Upper lobe of left lung (tissue), 6 donors: ENCODE results near the gene KCNJ15. TPM values are rescaled to one million over a fixed set of nuclear protein-coding genes. Genes with fewer than 3 reads are reported as not detected.
A peak's percentile ranks its signal among the peaks of the same experiment; 100 is the strongest.

ENCODE experiments used
- ATAC-seq, 2 donors: fragments of 200-7000 bp; cut with Tn5 transposase; one replicate each; pipeline ENCODE4 v1.9.1; 2022; ENCODE audit warnings: mild to moderate bottlenecking in 2 of 2, moderate library complexity in 2 of 2; ENCODE audit not compliant: low FRiP score in 2 of 2
- DNase-seq, 2 donors: peaks; one replicate each; pipeline ENCODE4 v3.0.0-alpha.2; 2019 to 2020
- H3K27ac ChIP-seq, 4 donors: fragments of 200-600 bp; sonication (generic); one replicate each; pipeline ENCODE4 v1.5.1; 2016 to 2019
- H3K27me3 ChIP-seq, 4 donors: fragments of 200-600 bp; sonication (generic); one replicate each; pipeline ENCODE4 v1.5.1; 2017 to 2019
- H3K36me3 ChIP-seq, 4 donors: fragments of 200-600 bp; sonication (generic); one replicate each; pipeline ENCODE4 v1.5.1; 2016 to 2019
- H3K4me1 ChIP-seq, 4 donors: fragments of 200-600 bp; sonication (generic); one replicate each; pipeline ENCODE4 v1.5.1; 2018 to 2019
- H3K4me3 ChIP-seq, 4 donors: fragments of 200-600 bp; sonication (generic); one replicate each; pipeline ENCODE4 v1.5.1; 2017 to 2019; ENCODE audit warnings: mild to moderate bottlenecking in 2 of 4, moderate library complexity in 1 of 4
- H3K9me3 ChIP-seq, 4 donors: fragments of 200-600 bp; sonication (generic); one replicate each; pipeline ENCODE4 v1.5.1; 2018 to 2019
- CTCF ChIP-seq, 6 experiments: fragments of 450-650 bp in 4 of 6; fragments of 200-600 bp in 2 of 6; sonication (generic) in 2 of 6; IDR thresholded peaks; one replicate each; pipeline ENCODE4 v1.5.1; 2016 to 2019; ENCODE audit warnings: antibody characterized with exemption in 6 of 6
- EP300 ChIP-seq, 4 donors: sonication (generic); formaldehyde crosslinking; IDR thresholded peaks; one replicate each; pipeline ENCODE4 v1.5.1; 2017; ENCODE audit warnings: antibody characterized with exemption in 4 of 4, control low read depth in 2 of 4
- POLR2A ChIP-seq, 4 donors: fragments of 450-650 bp; IDR thresholded peaks; one replicate each; pipeline ENCODE4 v1.5.1; 2016 to 2017; ENCODE audit warnings: antibody characterized with exemption in 4 of 4, mild to moderate bottlenecking in 2 of 4
- POLR2AphosphoS5 ChIP-seq, 2 donors: sonication (generic); formaldehyde crosslinking; IDR thresholded peaks; one replicate each; pipeline ENCODE4 v1.5.1; 2017; ENCODE audit warnings: antibody characterized with exemption in 2 of 2
- WGBS, 2 donors: methylation state at CpG; one replicate each; pipeline ENCODE4 v1.1.5; 2017 to 2018; 5-methylcytosine and 5-hydroxymethylcytosine counted together
- total RNA-seq, 6 donors: library from RNA; depleted of rRNA in 4 of 6; stranded (reverse); fragments of >200 nt in 4 of 6; gene quantifications; one replicate each; pipeline versions ENCODE4 v1.1.0 to v1.2.1, GENCODE V29; 2016 to 2021
- donor health status: DM: no; HTN: no; CAD: no; lungs with moderate emphysema.
- donor health status: DM: no; HTN: yes; CAD: no; lungs with severe emphysema.

Gene KCNJ15
- total RNA-seq, 6 donors from 2014 or later, result 17.9 to 93.0 (median 48.6) TPM

GRCh38 chr21:38227401-38227800 lies 29.4 kb upstream of the KCNJ15 start:
- H3K4me1 ChIP-seq, result no peaks in the 10 kb centered on the region
- H3K36me3 ChIP-seq, result no peaks in the 10 kb centered on the region
- peaks cover 33 to 58% (median 50%) of the 10 kb centered on the region in 4 donors for H3K9me3 ChIP-seq
- ATAC-seq (no peak), DNase-seq (no peak)
- peak overlapping the region in 1 of 4 donors; percentile 81 for H3K27ac ChIP-seq
- TF ChIP-seq EP300 (IDR thresholded peaks at IDR 0.05), result no peak
- no peak for TF ChIP-seq POLR2AphosphoS5 (IDR thresholded peaks at IDR 0.05)
- no peak for TF ChIP-seq POLR2A (IDR thresholded peaks at IDR 0.05)
- no peak for TF ChIP-seq CTCF (IDR thresholded peaks at IDR 0.05)
- no peaks in the 10 kb centered on the region for H3K27me3 ChIP-seq
- H3K4me3 ChIP-seq, result no peak overlapping the region

DNA sequence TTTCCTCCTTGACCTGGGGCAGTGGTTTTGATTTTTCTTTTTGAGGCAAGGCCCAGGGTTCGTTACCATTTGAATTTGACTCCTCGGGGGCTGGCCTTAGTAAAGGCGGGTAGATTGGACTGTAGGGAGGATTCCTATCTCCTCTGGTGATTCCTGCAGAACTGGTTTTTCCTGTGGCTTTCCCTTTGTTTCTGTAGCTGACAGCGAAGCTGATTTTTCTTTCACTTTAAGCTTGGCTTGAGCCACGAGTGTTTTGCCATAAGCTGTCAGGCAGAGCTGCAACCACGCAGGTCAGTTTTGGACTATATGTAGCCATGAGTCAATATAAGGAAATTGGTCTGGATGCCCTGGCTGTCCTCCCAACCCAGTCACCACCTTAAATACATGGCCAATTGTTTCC lies 28.7 kb upstream of the KCNJ15 start:
- no peak for TF ChIP-seq EP300 (IDR thresholded peaks at IDR 0.05)
- no peak for TF ChIP-seq POLR2A (IDR thresholded peaks at IDR 0.05)
- no peak for TF ChIP-seq POLR2AphosphoS5 (IDR thresholded peaks at IDR 0.05)
- no peak for TF ChIP-seq CTCF (IDR thresholded peaks at IDR 0.05)
- Histone ChIP-seq H3K4me3 (no peak overlapping the region), H3K9me3 (peaks cover 31 to 51% (median 43%) of the 10 kb centered on the region in 4 donors), H3K36me3 (no peaks in the 10 kb centered on the region), H3K4me1 (no peaks in the 10 kb centered on the region), H3K27ac (peak overlapping the region in 3 of 4 donors; percentile 42 to 81 (median 70)), H3K27me3 (no peaks in the 10 kb centered on the region)
- no peak for DNase-seq
- 41 to 56% methylated on average over 6 of the region's 6 CpGs for WGBS, 2 donors
- ATAC-seq, result no peak

DNA sequence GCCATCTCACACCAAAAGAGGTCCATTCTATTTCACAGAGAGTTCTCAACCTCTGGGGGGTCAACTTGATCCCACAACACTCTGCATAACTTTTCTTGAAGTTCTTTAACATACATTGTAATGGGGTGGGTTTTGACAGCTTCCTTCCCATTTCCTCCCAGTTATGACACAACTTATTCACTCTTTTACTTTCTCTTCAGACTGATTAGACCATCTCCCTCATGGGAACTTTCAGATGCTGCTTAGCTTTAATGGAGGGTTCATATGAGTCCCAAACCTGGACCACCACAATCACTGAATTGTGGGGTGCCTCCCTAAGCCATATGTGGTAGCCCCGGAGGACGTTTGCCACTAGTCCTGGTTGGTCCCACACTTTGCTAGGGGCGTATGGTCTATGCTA lies 28.3 kb upstream of the KCNJ15 start:
- H3K27ac ChIP-seq, result peak overlapping the region in 3 of 4 donors; percentile 42 to 81 (median 70)
- no peaks in the 10 kb centered on the region for H3K27me3 ChIP-seq
- no peaks in the 10 kb centered on the region for H3K4me1 ChIP-seq
- WGBS, 2 donors, result 95 to 98% methylated on average over 3 of the region's 3 CpGs
- TF ChIP-seq POLR2A (IDR thresholded peaks at IDR 0.05) (no peak), POLR2AphosphoS5 (IDR thresholded peaks at IDR 0.05) (no peak), EP300 (IDR thresholded peaks at IDR 0.05) (no peak), CTCF (IDR thresholded peaks at IDR 0.05) (no peak)
- DNase-seq, result no peak
- H3K4me3 ChIP-seq, result no peak overlapping the region
- no peak for ATAC-seq
- no peaks in the 10 kb centered on the region for H3K36me3 ChIP-seq
- H3K9me3 ChIP-seq, result peaks cover 31 to 47% (median 39%) of the 10 kb centered on the region in 4 donors

GRCh38 chr21:38229260-38229877 lies 27.4 kb upstream of the KCNJ15 start:
- Histone ChIP-seq H3K27ac (peak overlapping the region in 3 of 4 donors; percentile 42 to 81 (median 70)), H3K9me3 (peaks cover 24 to 39% (median 31%) of the 10 kb centered on the region in 4 donors), H3K36me3 (no peaks in the 10 kb centered on the region), H3K4me1 (no peaks in the 10 kb centered on the region), H3K27me3 (no peaks in the 10 kb centered on the region), H3K4me3 (no peak overlapping the region)
- 78 to 82% methylated on average over 9 of the region's 9 CpGs for WGBS, 2 donors
- DNase-seq (peak in 1 of 2 donors; percentile 55), ATAC-seq (no peak)
- TF ChIP-seq CTCF (IDR thresholded peaks at IDR 0.05), result no peak
- TF ChIP-seq POLR2AphosphoS5 (IDR thresholded peaks at IDR 0.05), result no peak
- no peak for TF ChIP-seq EP300 (IDR thresholded peaks at IDR 0.05)
- no peak for TF ChIP-seq POLR2A (IDR thresholded peaks at IDR 0.05)
